HL-60/S4 treated with phorbol 12-myristate 13-acetate at 8.2 ng/mL for 4 days and 3 days (cell line): ENCODE data around the gene UGT2B17.
"Not testable (repeated sequence)": the region's sequence is repeated elsewhere in the genome, so short reads cannot be mapped to it uniquely, and the experiment has no call there.

ENCODE experiments used
- in situ Hi-C: fragments of 300-500 bp; cut with MboI; formaldehyde crosslinking; loops from 2 replicates; pipeline ENCODE4 v1.15.0; 2022; ENCODE audit warnings: low sequenced_read_pairs

The UGT2B17 gene

GRCh38 chr4:68569466-68570121 is 6.5 kb downstream of the UGT2B17 start:
- in situ Hi-C loops = no loop called here

GRCh38 chr4:68569036-68569435 is 7.1 kb downstream of the UGT2B17 start:
- in situ Hi-C loops = not testable (repeated sequence)

- in situ Hi-C loops = not testable (repeated sequence)
These were observed 7.6 kb downstream of the UGT2B17 start for GRCh38 chr4:68568535-68568934.

- in situ Hi-C loops = not testable (repeated sequence)
These were observed 9.8 kb downstream of the UGT2B17 start for GRCh38 chr4:68566364-68566763.

- in situ Hi-C loops = not testable (repeated sequence)
These were observed 11.0 kb downstream of the UGT2B17 start for GRCh38 chr4:68565082-68565481.

- in situ Hi-C loops = not testable (repeated sequence)
These were observed 15.6 kb downstream of the UGT2B17 start for GRCh38 chr4:68560364-68561070.

- in situ Hi-C loops = not testable (repeated sequence)
These were observed 22.3 kb downstream of the UGT2B17 start for GRCh38 chr4:68553830-68554229.

- in situ Hi-C loops = not testable (repeated sequence)
These were observed 23.0 kb downstream of the UGT2B17 start for GRCh38 chr4:68552818-68553811.

- in situ Hi-C loops = not testable (repeated sequence)
These were observed 33.4 kb downstream of the UGT2B17 start for GRCh38 chr4:68542742-68543141.

- in situ Hi-C loops = no loop called here
These were observed 39.7 kb downstream of the UGT2B17 start for GRCh38 chr4:68536375-68536774.

GRCh38 chr4:68535974-68536373 is 40.1 kb downstream of the UGT2B17 start:
- in situ Hi-C loops = no loop called here

GRCh38 chr4:68522232-68522631 is 53.9 kb downstream of the UGT2B17 start:
- in situ Hi-C loops = not testable (repeated sequence)

GRCh38 chr4:68520985-68521384 is 55.1 kb downstream of the UGT2B17 start:
- in situ Hi-C loops = no loop called here

- in situ Hi-C loops = no loop called here
These were observed 57.2 kb downstream of the UGT2B17 start for GRCh38 chr4:68518889-68519288.

- in situ Hi-C loops = not testable (repeated sequence)
These were observed 70.7 kb downstream of the UGT2B17 start for GRCh38 chr4:68505452-68505851.

- in situ Hi-C loops = not testable (repeated sequence)
These were observed 71.3 kb downstream of the UGT2B17 start for GRCh38 chr4:68504836-68505235.

GRCh38 chr4:68503462-68503861 is 72.7 kb downstream of the UGT2B17 start:
- in situ Hi-C loops = not testable (repeated sequence)

GRCh38 chr4:68499021-68499420 is 77.1 kb downstream of the UGT2B17 start:
- in situ Hi-C loops = no loop called here

GRCh38 chr4:68498413-68499007 is 77.6 kb downstream of the UGT2B17 start:
- in situ Hi-C loops = no loop called here

GRCh38 chr4:68494688-68495087 is 81.4 kb downstream of the UGT2B17 start:
- in situ Hi-C loops = no loop called here
